ENCODE data around the gene TTC23L.

The TTC23L gene

GRCh38 chr5:34833090-34833489, 5.9 kb upstream of the TTC23L start:
- DNase-seq (ENCODE audit: low read depth): no peak

GRCh38 chr5:34833976-34834793, 4.8 kb upstream of the TTC23L start:
- no peak for DNase-seq (ENCODE audit: low read depth)

- no peak for DNase-seq (ENCODE audit: low read depth)
Measured at GRCh38 chr5:34834794-34835089, 4.2 kb upstream of the TTC23L start.

- DNase-seq (ENCODE audit: low read depth): no peak
Measured at GRCh38 chr5:34835664-34836063, 3.3 kb upstream of the TTC23L start.

- no peak for DNase-seq (ENCODE audit: low read depth)
Measured at GRCh38 chr5:34841816-34842215, 2.9 kb downstream of the TTC23L start.

GRCh38 chr5:34842554-34842953, 3.6 kb downstream of the TTC23L start:
- no peak for DNase-seq (ENCODE audit: low read depth)

GRCh38 chr5:34843497-34843896, 4.5 kb downstream of the TTC23L start:
- no peak for DNase-seq (ENCODE audit: low read depth)

- no peak for DNase-seq (ENCODE audit: low read depth)
Measured at GRCh38 chr5:34844106-34844505, 5.1 kb downstream of the TTC23L start.

- no peak for DNase-seq (ENCODE audit: low read depth)
Measured at GRCh38 chr5:34844999-34845398, 6.0 kb downstream of the TTC23L start.

GRCh38 chr5:34847056-34847455, 8.1 kb downstream of the TTC23L start:
- no peak for DNase-seq (ENCODE audit: low read depth)

GRCh38 chr5:34847552-34847951, 8.6 kb downstream of the TTC23L start:
- DNase-seq (ENCODE audit: low read depth): no peak

- no peak for DNase-seq (ENCODE audit: low read depth)
Measured at GRCh38 chr5:34848230-34848629, 9.3 kb downstream of the TTC23L start.

GRCh38 chr5:34849253-34849652, 10.3 kb downstream of the TTC23L start:
- DNase-seq (ENCODE audit: low read depth): no peak

GRCh38 chr5:34854459-34855174, 15.7 kb downstream of the TTC23L start:
- DNase-seq (ENCODE audit: low read depth): no peak

GRCh38 chr5:34857161-34857560, 18.2 kb downstream of the TTC23L start:
- DNase-seq (ENCODE audit: low read depth): no peak

- no peak for DNase-seq (ENCODE audit: low read depth)
Measured at GRCh38 chr5:34857894-34858293, 18.9 kb downstream of the TTC23L start.

- DNase-seq (ENCODE audit: low read depth): no peak
Measured at GRCh38 chr5:34858790-34859189, 19.8 kb downstream of the TTC23L start.

GRCh38 chr5:34859253-34859652, 20.3 kb downstream of the TTC23L start:
- DNase-seq (ENCODE audit: low read depth): no peak

GRCh38 chr5:34863946-34864345, 25.0 kb downstream of the TTC23L start:
- no peak for DNase-seq (ENCODE audit: low read depth)

GRCh38 chr5:34865091-34865490, 26.1 kb downstream of the TTC23L start:
- DNase-seq (ENCODE audit: low read depth): no peak

- no peak for DNase-seq (ENCODE audit: low read depth)
Measured at GRCh38 chr5:34866989-34867471, 28.1 kb downstream of the TTC23L start.

GRCh38 chr5:34867660-34868059, 28.7 kb downstream of the TTC23L start:
- no peak for DNase-seq (ENCODE audit: low read depth)

GRCh38 chr5:34868791-34869190, 29.8 kb downstream of the TTC23L start:
- DNase-seq (ENCODE audit: low read depth): no peak

GRCh38 chr5:34869256-34869655, 30.3 kb downstream of the TTC23L start:
- DNase-seq (ENCODE audit: low read depth): no peak
